GM18909 (cell line): Measurements from ENCODE around the gene XPO6.

Experiments used
- ATAC-seq: cut with Tn5 transposase; IDR thresholded peaks from one replicate; pipeline ENCODE4 v1.9.1; 2021; ENCODE audit warnings: mild to moderate bottlenecking; ENCODE audit not compliant: unreplicated experiment, poor library complexity

Gene XPO6

GRCh38 chr16:28069971-28070794 is 141.6 kb downstream of the XPO6 start:
- no peak for ATAC-seq

DNA sequence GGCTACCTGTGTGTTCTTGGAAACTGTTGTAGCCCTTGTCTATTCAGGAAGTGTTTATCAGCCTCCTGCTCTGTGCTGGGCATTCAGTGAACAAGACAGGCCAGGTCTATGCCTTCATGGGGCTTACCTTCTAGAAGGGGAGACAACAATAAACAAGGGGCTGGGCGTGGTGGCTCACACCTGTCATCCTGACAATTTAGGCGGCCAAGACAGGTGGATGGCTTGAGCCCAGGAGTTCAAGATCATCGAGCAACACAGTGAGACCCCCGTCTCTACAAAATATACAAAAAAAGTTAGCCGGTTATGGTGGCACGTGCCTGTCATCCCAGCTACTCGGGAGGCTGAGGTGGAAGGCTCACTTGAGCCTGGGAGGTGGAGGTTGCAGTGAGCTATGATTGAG is 142.8 kb downstream of the XPO6 start:
- ATAC-seq = no peak

DNA sequence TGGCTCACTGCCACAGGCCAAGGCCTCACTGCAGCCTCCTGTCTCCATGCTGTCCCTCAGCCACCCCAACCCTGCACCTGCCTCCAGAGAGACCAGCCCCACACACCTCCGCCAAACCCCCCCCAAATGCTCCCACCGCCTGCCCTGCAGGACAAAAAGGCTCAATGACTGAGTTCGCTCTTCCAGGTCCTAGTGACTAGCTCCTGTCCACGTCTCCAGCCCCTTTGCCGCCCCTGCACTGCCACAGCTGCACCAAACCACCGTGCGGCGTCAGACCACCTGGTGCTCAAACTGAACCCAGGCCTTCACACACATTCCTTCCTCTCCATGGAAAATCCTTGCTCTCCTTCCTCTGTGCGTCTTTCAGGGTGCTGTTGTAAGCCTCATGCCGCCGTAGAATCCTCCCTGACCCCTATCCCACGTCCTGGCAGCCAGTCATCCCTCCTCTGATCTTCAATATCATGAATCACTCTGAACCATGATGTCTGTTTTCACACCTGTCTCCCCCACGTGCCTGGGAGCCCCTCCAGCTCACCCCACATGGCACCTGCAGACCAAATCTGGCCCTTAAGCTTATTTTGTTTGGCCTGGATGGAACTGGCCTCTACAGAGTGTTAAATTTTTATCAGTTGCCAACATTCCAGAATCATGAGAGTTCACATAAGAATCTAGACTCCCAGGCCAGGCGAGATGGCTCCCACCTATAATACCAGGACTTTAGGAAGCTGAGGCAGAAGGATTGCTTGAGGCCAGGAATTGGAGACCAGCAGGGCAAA is 144.0 kb downstream of the XPO6 start:
- ATAC-seq = no peak

DNA sequence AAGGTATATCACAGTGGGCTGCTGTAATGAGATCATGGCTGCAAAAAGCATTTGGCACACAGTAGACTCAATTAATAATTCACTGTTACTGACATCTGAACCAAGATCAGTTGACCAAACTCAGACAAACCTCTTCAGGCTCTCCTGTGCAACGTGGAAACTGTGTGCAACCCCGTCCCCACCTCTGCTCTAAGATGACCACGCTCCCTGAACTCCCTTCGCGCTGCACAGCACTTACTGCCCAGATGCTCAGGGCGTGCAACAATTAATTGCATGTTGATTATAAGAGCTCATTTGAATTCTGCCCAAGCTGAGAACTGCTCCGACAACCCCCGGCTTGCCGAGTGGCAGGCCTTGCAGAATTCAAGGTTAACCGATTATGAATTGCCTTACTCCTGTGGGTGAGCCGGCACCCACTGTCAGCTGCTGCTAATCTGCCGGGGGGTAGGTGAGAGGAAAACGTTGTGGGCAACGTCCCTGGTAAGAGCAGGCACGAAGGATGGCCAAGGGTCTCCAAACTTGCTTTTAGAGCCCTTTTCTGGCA is 147.0 kb downstream of the XPO6 start:
- ATAC-seq = no peak

- ATAC-seq = no peak
These were observed 147.6 kb downstream of the XPO6 start for GRCh38 chr16:28064150-28064549.

GRCh38 chr16:28063591-28064061 is 148.1 kb downstream of the XPO6 start, which contains the start of gene GSG1L:
Gene GSG1L (minus strand): TSS chr16:28063714. CDS start chr16:28063424, 290 bp downstream.
- ATAC-seq = no peak

DNA sequence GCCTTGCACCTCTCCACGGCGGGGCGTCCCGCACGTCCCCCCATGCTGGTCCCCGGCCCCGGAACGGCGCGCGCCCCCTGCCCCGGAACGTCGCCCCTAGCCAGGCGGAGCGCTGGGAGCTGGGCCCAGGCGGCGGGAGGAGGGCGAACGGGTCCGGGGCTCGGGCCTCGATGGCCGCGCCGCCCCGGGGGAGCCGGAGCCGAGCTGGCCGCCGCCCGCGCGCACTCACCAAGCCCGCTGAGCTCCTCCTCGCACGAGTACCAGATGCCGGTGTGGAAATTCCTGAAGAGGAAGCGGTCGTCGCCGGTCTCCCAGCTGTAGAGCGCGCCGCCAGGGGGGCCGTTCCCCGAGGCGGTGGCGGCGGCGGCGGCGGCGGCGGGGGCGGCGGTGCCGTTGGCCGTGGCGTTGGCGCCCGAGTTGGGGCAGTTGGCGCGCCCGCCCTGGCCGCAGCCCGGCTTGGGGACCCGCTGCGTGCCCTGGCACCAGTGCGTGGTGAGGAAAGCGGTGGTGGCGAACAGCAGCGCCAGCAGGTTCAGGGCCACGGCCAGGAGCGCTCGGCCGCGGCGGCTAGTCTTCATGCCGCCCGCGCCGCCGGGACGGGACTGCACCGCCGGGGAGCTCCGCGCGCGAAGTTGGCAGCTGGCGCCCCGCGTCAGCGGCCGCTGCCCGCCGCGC is 148.8 kb downstream of the XPO6 start:
- ATAC-seq = no peak

- ATAC-seq = no peak
These were observed 149.4 kb downstream of the XPO6 start for GRCh38 chr16:28062261-28062846.

DNA sequence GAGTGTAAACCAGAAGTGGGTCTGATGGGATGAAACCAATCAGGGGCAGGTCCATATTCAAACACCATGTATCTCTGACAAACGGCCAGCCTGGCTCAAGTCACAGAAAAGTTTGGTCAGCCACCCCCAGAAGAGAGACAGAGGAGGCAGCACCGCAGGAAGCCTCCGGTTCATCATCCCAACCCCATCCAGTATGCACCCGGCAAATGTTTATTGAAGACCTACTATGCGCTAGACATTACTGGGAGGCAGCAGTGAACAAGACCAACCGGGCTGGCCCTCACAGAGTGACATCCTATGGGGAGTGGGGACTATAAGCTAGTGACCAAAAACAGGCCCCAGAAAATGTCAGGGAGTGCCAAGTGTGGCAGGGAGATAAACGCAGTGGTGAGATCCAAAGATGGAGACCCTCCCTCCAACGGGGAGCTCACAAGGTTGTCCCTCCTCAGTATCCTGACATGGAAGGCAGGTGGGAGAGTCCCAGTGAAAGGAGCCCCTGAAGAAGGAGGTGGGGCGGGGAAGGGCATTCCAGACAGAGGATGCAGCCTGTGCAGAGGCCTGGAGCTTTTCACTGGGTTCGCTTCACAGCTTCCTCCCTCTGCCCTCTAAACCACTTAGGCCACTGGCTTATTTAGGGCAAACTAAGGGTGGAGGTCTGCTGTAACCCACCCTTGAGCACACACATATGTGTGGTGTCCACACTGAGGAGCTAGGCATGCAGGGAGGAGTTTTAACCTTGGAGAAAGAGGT is 150.2 kb downstream of the XPO6 start:
- no peak for ATAC-seq

GRCh38 chr16:28059841-28060575 is 151.8 kb downstream of the XPO6 start:
- ATAC-seq = no peak

GRCh38 chr16:28058839-28059589 is 152.8 kb downstream of the XPO6 start:
- ATAC-seq = no peak

GRCh38 chr16:28057949-28058348 is 153.8 kb downstream of the XPO6 start:
- ATAC-seq = no peak

GRCh38 chr16:28053461-28053860 is 158.3 kb downstream of the XPO6 start:
- ATAC-seq = no peak

GRCh38 chr16:28052274-28053128 is 159.3 kb downstream of the XPO6 start:
- no peak for ATAC-seq

DNA sequence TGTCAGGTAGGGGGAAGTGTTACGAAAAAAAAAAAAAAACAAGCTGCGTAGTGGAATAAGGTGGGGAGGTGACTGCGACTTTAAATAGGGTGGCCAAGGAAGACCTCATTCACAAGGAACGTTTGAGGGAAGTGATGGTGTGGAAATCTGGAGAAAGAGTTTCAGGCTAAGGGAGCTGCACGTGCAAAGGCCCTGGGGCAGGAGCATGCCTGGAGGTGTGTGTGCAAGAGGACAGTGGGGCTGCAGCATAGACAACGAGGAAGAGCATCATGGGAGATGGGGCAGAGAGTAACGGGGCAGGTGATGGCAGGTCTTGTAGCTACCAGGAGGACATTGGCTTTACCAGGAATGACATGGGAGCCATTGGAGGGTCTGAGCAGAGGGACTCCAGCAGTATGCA is 160.3 kb downstream of the XPO6 start:
- ATAC-seq = no peak
